Measurements from ENCODE around the gene DKKL1.

DKKL1 gene

DNA sequence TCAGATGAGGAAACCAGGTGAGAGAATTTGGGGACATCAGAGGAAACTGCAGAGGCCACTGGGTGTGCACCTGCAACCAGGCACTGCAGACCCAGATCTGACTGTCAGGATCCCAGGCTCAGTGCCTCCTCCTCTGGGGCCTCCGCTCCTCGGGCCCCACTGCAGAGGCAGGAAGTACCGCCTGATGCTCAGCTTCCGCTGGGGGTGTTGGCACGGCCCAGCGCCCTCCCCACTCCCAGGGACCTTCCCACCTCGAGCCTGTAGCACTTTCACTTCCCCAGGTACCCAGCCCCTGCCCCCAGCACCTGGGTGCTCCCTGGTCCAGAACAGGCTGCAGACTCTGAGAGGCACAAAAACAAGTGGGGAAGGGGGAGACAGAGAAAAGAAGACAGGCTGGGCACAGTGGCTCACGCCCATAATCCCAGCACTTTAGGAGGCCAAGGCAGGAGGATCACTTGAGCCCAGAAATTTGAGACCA lies 29.8 kb upstream of the DKKL1 start:
- TF ChIP-seq, protein P1, sequence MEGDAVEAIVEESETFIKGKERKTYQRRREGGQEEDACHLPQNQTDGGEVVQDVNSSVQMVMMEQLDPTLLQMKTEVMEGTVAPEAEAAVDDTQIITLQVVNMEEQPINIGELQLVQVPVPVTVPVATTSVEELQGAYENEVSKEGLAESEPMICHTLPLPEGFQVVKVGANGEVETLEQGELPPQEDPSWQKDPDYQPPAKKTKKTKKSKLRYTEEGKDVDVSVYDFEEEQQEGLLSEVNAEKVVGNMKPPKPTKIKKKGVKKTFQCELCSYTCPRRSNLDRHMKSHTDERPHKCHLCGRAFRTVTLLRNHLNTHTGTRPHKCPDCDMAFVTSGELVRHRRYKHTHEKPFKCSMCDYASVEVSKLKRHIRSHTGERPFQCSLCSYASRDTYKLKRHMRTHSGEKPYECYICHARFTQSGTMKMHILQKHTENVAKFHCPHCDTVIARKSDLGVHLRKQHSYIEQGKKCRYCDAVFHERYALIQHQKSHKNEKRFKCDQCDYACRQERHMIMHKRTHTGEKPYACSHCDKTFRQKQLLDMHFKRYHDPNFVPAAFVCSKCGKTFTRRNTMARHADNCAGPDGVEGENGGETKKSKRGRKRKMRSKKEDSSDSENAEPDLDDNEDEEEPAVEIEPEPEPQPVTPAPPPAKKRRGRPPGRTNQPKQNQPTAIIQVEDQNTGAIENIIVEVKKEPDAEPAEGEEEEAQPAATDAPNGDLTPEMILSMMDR (conservative IDR thresholded peaks at IDR 0.05; ENCODE audit: low read depth), result no peak
- ChIA-PET CTCF (interaction anchor here (0.6 to 0.7 kb wide), 2 partner anchors 15 to 23 kb away, joined by 3 read pairs; no protein-coding TSS in a partner anchor), POLR2A (ENCODE audit: low non-redundant PET) (no interaction called here)
- no peak overlapping the region; the same call in 1 of the 2 replicates for H3K27ac ChIP-seq
- DNase-seq (ENCODE audit: low spot score), result no peak

- H3K27ac ChIP-seq, result no peak within 1 kb of the TSS
- ChIA-PET POLR2A (ENCODE audit: low non-redundant PET) (no interaction called here), CTCF (interaction anchor here (1.3 kb wide), 1 partner anchor 34 kb away, joined by 3 read pairs; no protein-coding TSS in a partner anchor)
- no peak for DNase-seq (ENCODE audit: low spot score)
- TF ChIP-seq, protein P1 (conservative IDR thresholded peaks at IDR 0.05; ENCODE audit: low read depth), result no peak
Observed at GRCh38 chr19:49335071-49335783, 28.4 kb upstream of the DKKL1 start, which contains the start of gene CD37. TSS of gene CD37 (plus strand) at chr19:49335406. CDS start at chr19:49335541, 135 bp downstream.

- TF ChIP-seq, protein P1 (conservative IDR thresholded peaks at IDR 0.05; ENCODE audit: low read depth), result no peak
- DNase-seq (ENCODE audit: low spot score), result no peak
- CTCF ChIA-PET, result no interaction called here
- no peak overlapping the region for H3K27ac ChIP-seq
- POLR2A ChIA-PET (ENCODE audit: low non-redundant PET), result no interaction called here
Observed at GRCh38 chr19:49335784-49336481, 27.7 kb upstream of the DKKL1 start.

DNA sequence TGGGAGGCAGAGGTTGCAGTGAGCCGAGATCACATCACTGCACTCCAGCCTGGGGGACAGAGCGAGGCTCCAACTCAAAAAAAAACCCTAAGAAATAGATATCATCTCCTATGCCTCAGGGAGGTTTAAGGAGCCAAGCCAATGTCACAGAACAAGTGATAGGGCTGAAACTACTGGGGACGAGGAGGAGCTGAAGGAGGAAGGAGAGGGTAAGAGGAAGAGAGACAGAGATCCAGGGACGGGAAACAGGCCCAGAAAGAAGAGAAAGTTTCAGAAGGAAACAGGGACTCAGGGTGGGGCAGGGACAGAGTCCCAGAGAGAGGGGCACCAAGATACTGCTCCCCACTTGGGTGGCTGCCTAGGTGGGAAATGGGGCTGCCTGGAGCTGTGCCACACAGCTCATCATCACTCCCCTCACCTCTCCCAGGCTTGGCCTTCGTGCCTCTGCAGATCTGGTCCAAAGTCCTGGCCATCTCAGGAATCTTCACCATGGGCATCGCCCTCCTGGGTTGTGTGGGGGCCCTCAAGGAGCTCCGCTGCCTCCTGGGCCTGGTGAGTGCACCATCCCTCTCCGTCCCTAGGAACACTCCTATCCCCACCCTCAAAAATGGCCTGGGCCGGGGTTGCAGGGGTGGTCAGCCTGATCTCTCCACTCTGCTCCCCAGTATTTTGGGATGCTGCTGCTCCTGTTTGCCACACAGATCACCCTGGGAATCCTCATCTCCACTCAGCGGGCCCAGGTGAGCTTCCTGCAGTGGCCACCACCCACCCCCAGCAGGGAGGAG lies 27.0 kb upstream of the DKKL1 start:
- TF ChIP-seq, protein P1 (conservative IDR thresholded peaks at IDR 0.05; ENCODE audit: low read depth), result no peak
- DNase-seq (ENCODE audit: low spot score), result no peak
- ChIA-PET POLR2A (ENCODE audit: low non-redundant PET) (no interaction called here), CTCF (interaction anchor here (0.6 kb wide), 3 partner anchors 12 to 403 kb away, joined by 3 to 5 read pairs (median 3); no protein-coding TSS in a partner anchor)
- H3K27ac ChIP-seq, result no peak overlapping the region; the same call in 1 of the 2 replicates

DNA sequence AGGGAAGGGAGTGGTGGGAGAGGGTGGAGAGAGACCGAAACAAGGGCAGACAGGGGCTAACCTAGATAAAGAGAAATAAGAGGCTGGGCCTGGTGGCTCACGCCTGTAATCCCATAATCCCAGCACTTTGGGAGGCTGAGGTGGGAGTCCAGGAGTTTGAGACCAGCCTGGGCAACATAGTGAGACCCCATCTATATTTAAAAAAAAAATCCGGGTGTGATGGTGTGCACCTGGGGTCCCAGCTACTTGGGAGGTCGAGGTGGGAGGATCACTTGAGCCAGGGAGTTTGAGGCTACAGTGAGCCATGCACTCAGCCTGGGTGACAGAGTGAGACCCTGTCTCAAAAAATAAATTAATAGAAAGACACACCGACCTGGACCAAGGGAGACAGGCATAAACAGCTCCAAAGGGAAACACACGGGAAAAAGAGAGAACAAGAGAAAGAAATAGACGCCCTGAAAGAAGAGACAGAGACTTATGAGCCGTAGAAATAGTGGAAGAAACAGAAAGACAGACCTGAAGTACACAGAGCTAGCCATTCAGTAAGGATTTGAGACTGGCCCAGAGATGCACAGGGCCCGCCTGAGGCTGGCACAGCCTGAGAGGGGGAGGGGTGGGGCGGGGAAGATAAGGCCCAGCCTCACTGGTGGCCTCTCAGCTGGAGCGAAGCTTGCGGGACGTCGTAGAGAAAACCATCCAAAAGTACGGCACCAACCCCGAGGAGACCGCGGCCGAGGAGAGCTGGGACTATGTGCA lies 26.2 kb upstream of the DKKL1 start:
- ChIA-PET POLR2A (ENCODE audit: low non-redundant PET) (no interaction called here), CTCF (interaction anchor here (0.6 to 0.7 kb wide), 4 partner anchors 11 to 403 kb away, joined by 3 to 5 read pairs (median 4); no protein-coding TSS in a partner anchor)
- TF ChIP-seq, protein P1 (conservative IDR thresholded peaks at IDR 0.05; ENCODE audit: low read depth), result no peak
- no peak for DNase-seq (ENCODE audit: low spot score)
- no peak overlapping the region for H3K27ac ChIP-seq
